Endothelial cell of umbilical vein (primary cell): Measurements from ENCODE around the gene NR4A3. TPM values are rescaled to one million over a fixed set of nuclear protein-coding genes. Genes with fewer than 3 reads are reported as not detected.

Source experiments
- BruUV-seq: library from RNA; stranded (reverse); fragments of 400-500 nt; replicated peaks from 2 replicates; lab custom pipeline; 2021; lab: Mats Ljungman, UMichigan
- CTCF ChIA-PET: fragments of 300-600, 350-600 bp; sonication (Branson Sonifier 250); formaldehyde crosslinking; loops from one replicate; lab custom pipeline; 2021; ENCODE audit warnings: antibody characterized with exemption, inconsistent platforms; lab: Charles Lee
- POLR2A ChIA-PET: fragments of 300-600, 350-600 bp; sonication (Branson Sonifier 250); formaldehyde crosslinking; loops from one replicate; lab custom pipeline; 2021; ENCODE audit warnings: antibody characterized with exemption, inconsistent platforms; lab: Charles Lee
- DNase-seq: peaks from one replicate; pipeline ENCODE4 v3.0.0-alpha.2; 2011; ENCODE audit warnings: low read depth, low spot score
- FAIRE-seq: peaks from 2 replicates; lab custom pipeline; 2011; peaks lifted over from hg19 to GRCh38; lab: Jason Lieb, UNC
- H2AFZ ChIP-seq: 2 replicates; pipeline ENCODE4 v1.6.0; 2012; ENCODE audit warnings: low read depth, low read length, control low read depth, inconsistent platforms
- H3K27ac ChIP-seq: 2 replicates; pipeline ENCODE4 v1.5.1; 2011; ENCODE audit warnings: low read depth, mild to moderate bottlenecking, control low read depth, low read length, moderate library complexity; ENCODE audit not compliant: insufficient read depth
- H3K27me3 ChIP-seq, 2 experiments: 2 replicates each; pipeline versions ENCODE4 v1.6.0 to v1.6.1; 2011; ENCODE audit warnings: low read length in 2 of 2, mixed read lengths in 1 of 2; ENCODE audit not compliant: control insufficient read depth in 2 of 2, insufficient read depth in 2 of 2
- H3K36me3 ChIP-seq, 2 experiments: 2 replicates in 1 of 2; 3 replicates in 1 of 2; pipeline ENCODE4 v1.5.1; 2011; ENCODE audit warnings: low read length in 2 of 2, mild to moderate bottlenecking in 1 of 2, moderate library complexity in 1 of 2; ENCODE audit not compliant: control insufficient read depth in 2 of 2, insufficient read depth in 2 of 2; ENCODE audit errors: extremely low read depth in 1 of 2
- H3K4me1 ChIP-seq: 3 replicates; pipeline ENCODE4 v1.5.1; 2011; ENCODE audit warnings: mild to moderate bottlenecking, low read length; ENCODE audit not compliant: control insufficient read depth, insufficient read depth; ENCODE audit errors: extremely low read depth
- H3K4me2 ChIP-seq: 2 replicates; pipeline ENCODE4 v1.6.1; 2011; ENCODE audit warnings: low read length, control low read depth, mixed read lengths; ENCODE audit not compliant: insufficient read depth
- H3K4me3 ChIP-seq, 3 experiments: fragments of 200-600 bp in 1 of 3; sonication (generic), shearing (Covaris generic) in 1 of 3; replicated peaks in 1 of 3; 2 replicates each; pipeline ENCODE4 v1.5.1; 2011 to 2016; ENCODE audit warnings: control low read depth in 3 of 3, low read length in 3 of 3, mild to moderate bottlenecking in 2 of 3, inconsistent platforms in 1 of 3, low read depth in 1 of 3, moderate library complexity in 1 of 3; ENCODE audit not compliant: insufficient read depth in 1 of 3
- H3K79me2 ChIP-seq: 2 replicates; pipeline ENCODE4 v1.6.0; 2012; ENCODE audit warnings: low read length, inconsistent platforms; ENCODE audit not compliant: control insufficient read depth, insufficient read depth
- H3K9ac ChIP-seq: replicated peaks from 2 replicates; pipeline ENCODE3; 2011; ENCODE audit warnings: low read length, control low read depth; ENCODE audit not compliant: insufficient read depth; ENCODE audit errors: extremely low read depth
- H3K9me1 ChIP-seq: replicated peaks from 3 replicates; pipeline ENCODE4 v1.6.0; 2011; ENCODE audit warnings: mild to moderate bottlenecking, low read length; ENCODE audit not compliant: control insufficient read depth, insufficient read depth; ENCODE audit errors: extremely low read depth
- H3K9me3 ChIP-seq: replicated peaks from 2 replicates; pipeline ENCODE4 v1.5.1; 2012; ENCODE audit warnings: low read length, inconsistent platforms; ENCODE audit not compliant: control insufficient read depth, insufficient read depth
- H4K20me1 ChIP-seq: replicated peaks from 2 replicates; pipeline ENCODE3; 2011; ENCODE audit warnings: mild to moderate bottlenecking, low read length; ENCODE audit not compliant: control insufficient read depth, insufficient read depth; ENCODE audit errors: extremely low read depth
- EZH2 ChIP-seq: IDR thresholded peaks from 2 replicates; pipeline ENCODE4 v1.6.1; 2012; ENCODE audit warnings: borderline replicate concordance, low read depth, mild to moderate bottlenecking, moderate library complexity, low read length, inconsistent platforms; ENCODE audit not compliant: severe bottlenecking
- FOS ChIP-seq: IDR thresholded peaks from 2 replicates; pipeline ENCODE4 v1.6.1; 2011; ENCODE audit warnings: mild to moderate bottlenecking, low read length, moderate library complexity, borderline replicate concordance; ENCODE audit not compliant: insufficient read depth
- GATA2 ChIP-seq: IDR thresholded peaks from 2 replicates; pipeline ENCODE4 v1.7.0; 2011; ENCODE audit warnings: low read depth, mild to moderate bottlenecking, moderate library complexity, mixed read lengths, low read length; ENCODE audit not compliant: insufficient read length, insufficient read depth
- MAX ChIP-seq: IDR thresholded peaks from 2 replicates; pipeline ENCODE4 v1.6.1; 2011; ENCODE audit not compliant: insufficient read depth, insufficient read length
- MYC ChIP-seq: IDR thresholded peaks from one replicate; pipeline ENCODE4 v1.6.1; 2011; ENCODE audit warnings: mild to moderate bottlenecking, low read depth, low read length
- POLR2A ChIP-seq: IDR thresholded peaks from 2 replicates; pipeline ENCODE4 v1.6.1; 2012; ENCODE audit warnings: low read depth, mild to moderate bottlenecking, control low read depth, low read length
- dilution Hi-C: fragments of 300-500 bp; cut with MboI; formaldehyde crosslinking; loops from one replicate; pipeline ENCODE4 v1.15.0; 2019; ENCODE audit warnings: low sequenced_read_pairs; ENCODE audit not compliant: extremely low pct_ligation_motif_present
- intact Hi-C: fragments of 100-400 bp; cut with micrococcal nuclease; formaldehyde crosslinking; loops from one replicate; pipeline ENCODE4 v1.10.0; 2022
- polyA plus RNA-seq, 4 experiments: library from polyadenylated mRNA; depleted of rRNA in 3 of 4; stranded (reverse) in 3 of 4; unstranded in 1 of 4; fragments of >200 nt; gene quantifications; 2 replicates each; pipeline versions ENCODE4 v1.2.1 to v1.2.3, GENCODE V29; 2011 to 2012; ENCODE audit warnings: missing spikeins in 1 of 4
- total RNA-seq: library from RNA; stranded (reverse); gene quantifications from 2 replicates; pipeline ENCODE4 v1.2.3, GENCODE V29; 2021
- TF ChIP-seq, protein P1 (sequence below), 2 donors: IDR thresholded peaks; 1 replicate in 1 of 2; 2 replicates in 1 of 2; pipeline ENCODE4 v1.5.1; 2011; ENCODE audit warnings: low read length in 2 of 2, mild to moderate bottlenecking in 2 of 2, moderate library complexity in 2 of 2, control low read depth in 1 of 2, inconsistent platforms in 1 of 2, low read depth in 1 of 2; ENCODE audit not compliant: insufficient read depth in 1 of 2; ENCODE audit errors: extremely low read depth in 1 of 2

The NR4A3 gene
- total and polyA plus RNA-seq, 2 donors (not counting 3 experiments of a cell fraction or from before 2014, with no cell fraction given), result 0.11 to 0.22 TPM

- H3K79me2 ChIP-seq, result no peaks in the 10 kb centered on the region
- TF ChIP-seq POLR2A (no peak), GATA2 (no peak), EZH2 (no peak), MAX (peak; percentile 60), FOS (no peak), MYC (no peak)
- TF ChIP-seq, protein P1, sequence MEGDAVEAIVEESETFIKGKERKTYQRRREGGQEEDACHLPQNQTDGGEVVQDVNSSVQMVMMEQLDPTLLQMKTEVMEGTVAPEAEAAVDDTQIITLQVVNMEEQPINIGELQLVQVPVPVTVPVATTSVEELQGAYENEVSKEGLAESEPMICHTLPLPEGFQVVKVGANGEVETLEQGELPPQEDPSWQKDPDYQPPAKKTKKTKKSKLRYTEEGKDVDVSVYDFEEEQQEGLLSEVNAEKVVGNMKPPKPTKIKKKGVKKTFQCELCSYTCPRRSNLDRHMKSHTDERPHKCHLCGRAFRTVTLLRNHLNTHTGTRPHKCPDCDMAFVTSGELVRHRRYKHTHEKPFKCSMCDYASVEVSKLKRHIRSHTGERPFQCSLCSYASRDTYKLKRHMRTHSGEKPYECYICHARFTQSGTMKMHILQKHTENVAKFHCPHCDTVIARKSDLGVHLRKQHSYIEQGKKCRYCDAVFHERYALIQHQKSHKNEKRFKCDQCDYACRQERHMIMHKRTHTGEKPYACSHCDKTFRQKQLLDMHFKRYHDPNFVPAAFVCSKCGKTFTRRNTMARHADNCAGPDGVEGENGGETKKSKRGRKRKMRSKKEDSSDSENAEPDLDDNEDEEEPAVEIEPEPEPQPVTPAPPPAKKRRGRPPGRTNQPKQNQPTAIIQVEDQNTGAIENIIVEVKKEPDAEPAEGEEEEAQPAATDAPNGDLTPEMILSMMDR (IDR thresholded peaks at IDR 0.05; ENCODE audit: extremely low read depth in 1 of 2, insufficient read depth in 1 of 2, low read depth in 1 of 2, low read length in 2 of 2), result no peak
- peak overlapping the region; percentile 46 for H3K27ac ChIP-seq
- CTCF ChIA-PET, result interaction anchor here (0.9 to 2.5 kb wide), 6 partner anchors 10 to 636 kb away, joined by 3 to 9 read pairs (median 4); no protein-coding TSS in a partner anchor
- peak overlapping the region; percentile 76 for H2AFZ ChIP-seq
- H3K36me3 ChIP-seq, result no peaks in the 10 kb centered on the region
- FAIRE-seq, result peak; percentile 26
- H4K20me1 ChIP-seq, result no peaks in the 10 kb centered on the region
- no peaks in the 10 kb centered on the region for H3K9me3 ChIP-seq
- peak overlapping the region; percentile 64 for H3K9ac ChIP-seq
- DNase-seq, result peak; percentile 69
- peaks cover 25% of the 10 kb centered on the region for H3K4me1 ChIP-seq
- peak overlapping the region; percentile 89 for H3K4me2 ChIP-seq
- POLR2A ChIA-PET, result interaction anchor here (1.0 kb wide), 1 partner anchor 636 kb away, joined by 3 read pairs; no protein-coding TSS in a partner anchor
- H3K4me3 ChIP-seq, result peak overlapping the region; percentile 47 to 82 (median 59)
- no peaks in the 10 kb centered on the region for H3K9me1 ChIP-seq
- peaks cover 15 to 16% of the 10 kb centered on the region in 2 experiments for H3K27me3 ChIP-seq
- dilution Hi-C loops, result no loop called here
- intact Hi-C loops, result loop anchor here (1.0 to 5.0 kb wide), 12 partner anchors 85 to 776 kb away; partner anchors contain the start of genes SEC61B, STX17 and TGFBR1
- BruUV-seq, result no TSS peak
Measured at GRCh38 chr9:99820685-99821395, 845 bp upstream of the NR4A3 start.
